NCI-H69 (cell line): ENCODE measurements around the gene DUSP11.
A peak's percentile ranks its signal among the peaks of the same experiment; 100 is the strongest.
"Not testable (repeated sequence)": the region's sequence is repeated elsewhere in the genome, so short reads cannot be mapped to it uniquely, and the experiment has no call there.

Experiments
- DNase-seq: peaks from one replicate; lab custom pipeline; 2025; lab: John Stamatoyannopoulos, UW

Gene DUSP11

GRCh38 chr2:73779467-73780236 lies at the start of gene DUSP11:
Gene DUSP11, minus strand, starts transcription at chr2:73780103. Its CDS starts 129 bp downstream, at chr2:73779974.
- DNase-seq: peak; percentile 89

GRCh38 chr2:73828818-73829570 lies 49.1 kb upstream of the DUSP11 start, which contains the start of gene STAMBP:
Gene STAMBP, plus strand, starts transcription at chr2:73828961. Its CDS starts 1,896 bp downstream, at chr2:73830857.
- DNase-seq: peak; percentile 96

GRCh38 chr2:73828389-73828817 lies 48.5 kb upstream of the DUSP11 start:
- no peak for DNase-seq

GRCh38 chr2:73827660-73828388 lies 47.9 kb upstream of the DUSP11 start:
- DNase-seq: no peak

- peak; percentile 66 for DNase-seq
Observed at GRCh38 chr2:73827018-73827417, 47.1 kb upstream of the DUSP11 start.

- DNase-seq: no peak
Observed at GRCh38 chr2:73825408-73825807, 45.5 kb upstream of the DUSP11 start.

GRCh38 chr2:73823916-73824523 lies 44.1 kb upstream of the DUSP11 start:
- DNase-seq: peak; percentile 70

GRCh38 chr2:73823416-73823815 lies 43.5 kb upstream of the DUSP11 start:
- DNase-seq: no peak

- no peak for DNase-seq
Observed at GRCh38 chr2:73822991-73823390, 43.1 kb upstream of the DUSP11 start.

GRCh38 chr2:73822276-73822675 lies 42.4 kb upstream of the DUSP11 start:
- DNase-seq: no peak

GRCh38 chr2:73821669-73822068 lies 41.8 kb upstream of the DUSP11 start:
- DNase-seq: no peak

- no peak for DNase-seq
Observed at GRCh38 chr2:73821227-73821626, 41.3 kb upstream of the DUSP11 start.

- no peak for DNase-seq
Observed at GRCh38 chr2:73818296-73818695, 38.4 kb upstream of the DUSP11 start.

- DNase-seq: no peak
Observed at GRCh38 chr2:73812635-73813034, 32.7 kb upstream of the DUSP11 start.

GRCh38 chr2:73811878-73812277 lies 32.0 kb upstream of the DUSP11 start:
- DNase-seq: no peak

GRCh38 chr2:73783883-73784282 lies 4.0 kb upstream of the DUSP11 start, which contains the start of gene C2orf78:
Gene C2orf78, plus strand, starts transcription at chr2:73784183. Its CDS starts 127 bp downstream, at chr2:73784310.
- not testable (repeated sequence) for DNase-seq

- DNase-seq: not testable (repeated sequence)
Observed at GRCh38 chr2:73783402-73783801, 3.5 kb upstream of the DUSP11 start.

GRCh38 chr2:73780237-73780582 lies 307 bp upstream of the DUSP11 start:
- DNase-seq: no peak

- DNase-seq: not testable (repeated sequence)
Observed at GRCh38 chr2:73778867-73779466, 936 bp downstream of the DUSP11 start.

GRCh38 chr2:73776869-73777519 lies 2.9 kb downstream of the DUSP11 start:
- no peak for DNase-seq

GRCh38 chr2:73776381-73776780 lies 3.5 kb downstream of the DUSP11 start:
- DNase-seq: no peak
